GM12891 (cell line): Measurements from ENCODE around the gene TPTE.

ENCODE experiments used
- PAX5 ChIP-seq: IDR thresholded peaks from 2 replicates; pipeline ENCODE4 v1.6.1; 2011; ENCODE audit warnings: low read length, moderate library complexity, mild to moderate bottlenecking; ENCODE audit not compliant: insufficient read depth, severe bottlenecking
- POLR2A ChIP-seq: IDR thresholded peaks from 2 replicates; pipeline ENCODE4 v1.6.1; 2011; ENCODE audit warnings: low read depth, low read length, control low read depth
- POLR2AphosphoS5 ChIP-seq: IDR thresholded peaks from 2 replicates; pipeline ENCODE4 v1.6.1; 2011; ENCODE audit warnings: low read depth, low read length, control low read depth
- POU2F2 ChIP-seq: IDR thresholded peaks from 2 replicates; pipeline ENCODE4 v1.6.1; 2011; ENCODE audit warnings: low read depth, mild to moderate bottlenecking, control low read depth, low read length, moderate library complexity
- SPI1 ChIP-seq: IDR thresholded peaks from 2 replicates; pipeline ENCODE4 v1.6.1; 2011; ENCODE audit warnings: low read depth, low read length, control low read depth
- TAF1 ChIP-seq: IDR thresholded peaks from 2 replicates; pipeline ENCODE4 v1.6.1; 2011; ENCODE audit warnings: low read depth, low read length, control low read depth

DNA sequence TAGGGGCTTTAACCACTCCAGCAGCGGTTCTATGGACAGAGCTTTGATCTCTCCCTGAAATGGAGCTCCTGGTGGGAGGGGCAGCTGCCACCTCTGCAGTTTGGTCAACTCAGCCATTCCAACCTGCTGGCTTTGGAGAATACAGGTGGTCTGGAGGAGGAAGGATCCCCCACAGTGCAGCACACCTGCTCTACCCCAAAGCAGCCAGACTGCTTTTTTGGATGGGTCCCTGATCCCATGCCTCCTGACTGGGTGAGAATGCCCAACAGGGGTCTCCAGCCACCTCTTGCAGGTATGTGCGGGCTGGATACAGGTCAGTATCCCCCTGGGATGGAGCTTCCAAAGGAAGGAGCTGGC is 53.9 kb downstream of the TPTE start:
- TF ChIP-seq POLR2A (no peak), POU2F2 (no peak), POLR2AphosphoS5 (no peak), TAF1 (no peak), SPI1 (no peak), PAX5 (no peak)
